Middle frontal gyrus (tissue), 1 donor: Measurements from ENCODE around the gene FLT4.

Source experiments
- DNase-seq: peaks from one replicate; pipeline ENCODE4 v3.0.0-alpha.2; 2015; ENCODE audit warnings: low spot score; ENCODE audit errors: extremely low spot score

FLT4 gene

GRCh38 chr5:180594311-180595045 is 54.9 kb downstream of the FLT4 start:
- no peak for DNase-seq

GRCh38 chr5:180593446-180594206 is 55.8 kb downstream of the FLT4 start:
- DNase-seq, result no peak

- no peak for DNase-seq
These were observed 57.2 kb downstream of the FLT4 start for GRCh38 chr5:180592176-180592575.

- no peak for DNase-seq
These were observed 58.0 kb downstream of the FLT4 start, which contains the start of gene SCGB3A1 for GRCh38 chr5:180591311-180591887. TSS of gene SCGB3A1 (minus strand) at chr5:180591499. CDS start at chr5:180591462, 37 bp downstream.

- no peak for DNase-seq
These were observed 58.7 kb downstream of the FLT4 start for GRCh38 chr5:180590543-180591310.

- DNase-seq, result no peak
These were observed 59.4 kb downstream of the FLT4 start for GRCh38 chr5:180589771-180590542.

GRCh38 chr5:180586870-180587269 is 62.5 kb downstream of the FLT4 start:
- no peak for DNase-seq

- DNase-seq, result no peak
These were observed 63.2 kb downstream of the FLT4 start for GRCh38 chr5:180586204-180586603.

- no peak for DNase-seq
These were observed 65.7 kb downstream of the FLT4 start for GRCh38 chr5:180583738-180584137.

- DNase-seq, result no peak
These were observed 68.7 kb downstream of the FLT4 start for GRCh38 chr5:180580681-180581080.

GRCh38 chr5:180575571-180575970 is 73.8 kb downstream of the FLT4 start:
- no peak for DNase-seq

GRCh38 chr5:180568914-180569313 is 80.5 kb downstream of the FLT4 start:
- no peak for DNase-seq

GRCh38 chr5:180563994-180564393 is 85.4 kb downstream of the FLT4 start:
- no peak for DNase-seq

- no peak for DNase-seq
These were observed 91.2 kb downstream of the FLT4 start for GRCh38 chr5:180558232-180558631.

GRCh38 chr5:180557217-180557809 is 92.1 kb downstream of the FLT4 start:
- no peak for DNase-seq

GRCh38 chr5:180555168-180555921 is 94.1 kb downstream of the FLT4 start:
- no peak for DNase-seq

GRCh38 chr5:180553530-180553929 is 95.9 kb downstream of the FLT4 start:
- no peak for DNase-seq
